Activated CD8-positive, alpha-beta T cell treated with anti-CD3 and anti-CD28 coated beads, Interleukin-2, amount 10 ng/mL, durations not matched to agents 7 days and 5 days (primary cell): ENCODE results near the gene LRRC61. TPM values are rescaled to one million over a fixed set of nuclear protein-coding genes. Genes with fewer than 3 reads are reported as not detected.
"Not testable (repeated sequence)": the region's sequence is repeated elsewhere in the genome, so short reads cannot be mapped to it uniquely, and the experiment has no call there.

ENCODE experiments used
- ATAC-seq: fragments of 150-1000 bp; cut with Tn5 transposase; one replicate; pipeline ENCODE4 v1.10.0; 2021; ENCODE audit warnings: moderate library complexity
- CTCF ChIA-PET: fragments of 350-600 bp; sonication (Branson Sonifier 250); formaldehyde crosslinking; loops from one replicate; lab custom pipeline; 2021; ENCODE audit warnings: antibody characterized with exemption; lab: Charles Lee
- POLR2A ChIA-PET: fragments of 350-600 bp; sonication (Branson Sonifier 250); formaldehyde crosslinking; loops from one replicate; lab custom pipeline; 2021; ENCODE audit warnings: antibody characterized with exemption; lab: Charles Lee
- DNase-seq: peaks from one replicate; pipeline ENCODE4 v3.0.0-alpha.2; 2020
- H3K27ac Mint-ChIP-seq: one replicate; pipeline ENCODE4 v1.8.0; 2021; ENCODE audit warnings: mild to moderate bottlenecking, mixed read lengths
- H3K27me3 Mint-ChIP-seq: one replicate; pipeline ENCODE4 v1.8.0; 2021; ENCODE audit warnings: low read depth, mixed read lengths
- H3K36me3 Mint-ChIP-seq: one replicate; pipeline ENCODE4 v1.8.0; 2021; ENCODE audit warnings: low read depth, mixed read lengths
- H3K4me1 Mint-ChIP-seq: one replicate; pipeline ENCODE4 v1.8.0; 2021; ENCODE audit warnings: low read depth, mixed read lengths
- H3K4me3 Mint-ChIP-seq: one replicate; pipeline ENCODE4 v1.8.0; 2021; ENCODE audit warnings: mild to moderate bottlenecking, mixed read lengths
- H3K9me3 Mint-ChIP-seq: one replicate; pipeline ENCODE4 v1.8.0; 2022; ENCODE audit warnings: mixed read lengths; ENCODE audit not compliant: insufficient read depth
- total RNA-seq, 2 experiments: library from RNA; stranded (reverse); gene quantifications; one replicate each; pipeline ENCODE4 v1.2.3, GENCODE V29; 2021

Gene LRRC61
- total RNA-seq, 2 experiments from 2014 or later = 21.0 to 21.4 TPM

DNA sequence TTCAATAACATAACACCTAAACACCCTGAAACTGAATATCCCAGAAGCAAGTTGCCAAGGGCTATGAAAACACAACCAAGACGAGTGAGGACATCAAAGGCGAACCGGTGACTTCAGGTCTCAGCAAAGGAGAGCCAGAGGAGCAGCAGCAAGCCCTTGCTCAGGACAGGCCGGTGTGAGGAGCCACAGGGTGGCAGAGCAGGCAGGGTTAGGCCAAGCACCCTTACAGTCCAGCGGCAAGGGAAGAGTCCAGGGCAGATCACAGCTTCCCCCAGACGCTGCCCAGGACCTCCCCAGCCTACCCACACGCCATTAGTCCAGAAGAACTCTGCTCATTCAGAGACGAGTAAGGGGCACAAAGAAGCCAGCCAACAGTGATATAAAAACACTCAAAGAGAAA, 27.5 kb upstream of the LRRC61 start:
- H3K36me3 Mint-ChIP-seq, H3K4me1 Mint-ChIP-seq, ATAC-seq, POLR2A ChIA-PET, H3K9me3 Mint-ChIP-seq, H3K27me3 Mint-ChIP-seq, CTCF ChIA-PET, H3K4me3 Mint-ChIP-seq, DNase-seq, H3K27ac Mint-ChIP-seq: not testable (repeated sequence)

DNA sequence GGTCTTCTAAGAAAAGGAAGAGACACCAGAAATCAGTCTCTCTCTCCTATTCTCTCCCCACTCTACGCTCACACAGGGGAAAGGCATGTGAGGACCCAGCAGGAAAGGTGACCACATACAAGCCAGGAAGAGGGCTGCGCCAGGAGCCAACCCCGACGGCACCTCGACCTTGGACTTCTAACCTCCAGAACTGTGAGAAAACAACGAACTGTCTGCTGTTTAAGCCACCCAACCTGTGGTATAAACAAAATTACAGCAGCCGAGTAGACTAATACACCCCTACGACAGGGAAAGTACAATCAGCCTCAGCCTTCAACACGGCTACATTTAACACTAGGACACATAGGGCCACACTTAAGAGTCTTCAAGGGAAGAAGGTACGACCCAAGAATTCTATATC, 26.4 kb upstream of the LRRC61 start:
- H3K27ac Mint-ChIP-seq, H3K4me1 Mint-ChIP-seq, H3K9me3 Mint-ChIP-seq, CTCF ChIA-PET, ATAC-seq, DNase-seq, H3K27me3 Mint-ChIP-seq, POLR2A ChIA-PET, H3K36me3 Mint-ChIP-seq, H3K4me3 Mint-ChIP-seq: not testable (repeated sequence)

DNA sequence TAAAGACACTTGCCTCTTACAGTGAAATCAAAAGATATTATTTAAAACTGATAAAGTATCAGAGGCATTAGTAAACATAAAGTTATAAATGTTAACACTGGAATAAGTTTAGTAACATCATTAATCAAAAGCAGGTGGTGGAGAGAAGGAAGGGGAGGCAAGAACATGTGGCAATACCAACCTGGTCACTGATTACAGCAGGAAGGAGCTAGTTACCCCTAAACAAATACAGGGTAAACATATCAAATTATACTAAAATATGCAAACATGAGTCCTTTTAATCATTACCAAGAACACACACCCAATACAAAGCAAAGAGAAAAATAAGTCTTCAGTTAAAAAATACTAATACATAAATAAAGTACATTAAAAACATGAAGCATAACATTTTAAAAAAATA, 25.2 kb upstream of the LRRC61 start:
- H3K27me3 Mint-ChIP-seq, DNase-seq, H3K4me1 Mint-ChIP-seq, H3K27ac Mint-ChIP-seq, H3K4me3 Mint-ChIP-seq, ATAC-seq, POLR2A ChIA-PET, CTCF ChIA-PET, H3K9me3 Mint-ChIP-seq, H3K36me3 Mint-ChIP-seq: not testable (repeated sequence)

DNA sequence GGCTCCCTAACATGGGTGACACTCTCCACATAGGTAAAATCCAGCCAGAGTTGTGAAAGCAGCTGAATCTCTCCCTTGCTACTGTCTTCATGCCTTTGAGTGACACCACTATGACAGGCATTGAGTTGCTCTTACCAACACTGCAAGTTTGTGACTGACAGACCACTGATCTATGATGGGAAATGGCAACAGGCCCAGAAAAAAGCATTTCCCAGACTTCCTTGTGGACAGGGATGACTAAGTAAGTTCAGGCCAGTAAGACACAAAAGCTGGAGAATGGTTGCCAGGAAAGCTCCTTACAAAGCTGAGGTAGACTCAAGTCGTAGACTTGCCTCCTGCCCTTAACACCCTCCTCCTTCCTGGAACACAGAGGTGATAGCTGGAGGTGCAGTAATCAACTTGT, 20.2 kb upstream of the LRRC61 start:
- H3K4me3 Mint-ChIP-seq, H3K27me3 Mint-ChIP-seq, ATAC-seq, DNase-seq, H3K27ac Mint-ChIP-seq, CTCF ChIA-PET, H3K36me3 Mint-ChIP-seq, H3K9me3 Mint-ChIP-seq, H3K4me1 Mint-ChIP-seq, POLR2A ChIA-PET: not testable (repeated sequence)

DNA sequence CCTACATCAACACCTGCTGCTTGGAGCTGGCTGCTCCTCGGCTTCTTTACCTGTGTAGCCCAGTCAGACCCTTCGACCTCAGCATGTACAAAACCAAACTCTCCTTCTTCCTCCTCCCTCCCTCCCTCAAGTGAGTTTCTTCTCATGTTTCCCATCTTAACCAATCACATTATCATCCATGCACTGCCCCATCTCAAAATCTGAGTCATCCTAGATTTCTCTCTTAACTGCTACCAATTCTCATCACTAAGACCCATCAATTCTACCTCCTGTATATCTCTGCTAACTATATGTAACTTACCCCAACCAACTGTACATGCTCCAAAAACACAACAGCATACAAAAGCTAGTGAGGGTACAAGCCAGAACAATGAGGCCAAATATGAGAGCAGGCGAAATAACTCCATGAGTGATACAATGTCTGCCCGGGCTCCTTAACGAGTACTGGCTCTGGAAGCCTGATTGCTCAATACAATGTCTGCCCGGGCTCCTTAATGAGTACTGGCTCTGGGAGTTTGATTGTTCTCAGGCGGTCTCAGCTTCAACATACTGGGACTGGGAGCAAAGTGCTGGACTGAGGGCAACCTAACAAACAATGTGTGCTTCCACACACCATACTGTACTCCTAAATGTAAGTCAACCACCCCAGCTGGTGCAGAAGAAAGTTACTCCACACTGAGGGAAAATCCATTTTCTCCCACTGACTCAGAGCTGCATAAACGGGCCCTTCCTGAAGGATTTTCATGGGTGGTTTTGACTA, 18.5 kb upstream of the LRRC61 start:
- H3K27me3 Mint-ChIP-seq, H3K27ac Mint-ChIP-seq, H3K4me3 Mint-ChIP-seq, CTCF ChIA-PET, H3K4me1 Mint-ChIP-seq, H3K9me3 Mint-ChIP-seq, ATAC-seq, POLR2A ChIA-PET, DNase-seq, H3K36me3 Mint-ChIP-seq: not testable (repeated sequence)

DNA sequence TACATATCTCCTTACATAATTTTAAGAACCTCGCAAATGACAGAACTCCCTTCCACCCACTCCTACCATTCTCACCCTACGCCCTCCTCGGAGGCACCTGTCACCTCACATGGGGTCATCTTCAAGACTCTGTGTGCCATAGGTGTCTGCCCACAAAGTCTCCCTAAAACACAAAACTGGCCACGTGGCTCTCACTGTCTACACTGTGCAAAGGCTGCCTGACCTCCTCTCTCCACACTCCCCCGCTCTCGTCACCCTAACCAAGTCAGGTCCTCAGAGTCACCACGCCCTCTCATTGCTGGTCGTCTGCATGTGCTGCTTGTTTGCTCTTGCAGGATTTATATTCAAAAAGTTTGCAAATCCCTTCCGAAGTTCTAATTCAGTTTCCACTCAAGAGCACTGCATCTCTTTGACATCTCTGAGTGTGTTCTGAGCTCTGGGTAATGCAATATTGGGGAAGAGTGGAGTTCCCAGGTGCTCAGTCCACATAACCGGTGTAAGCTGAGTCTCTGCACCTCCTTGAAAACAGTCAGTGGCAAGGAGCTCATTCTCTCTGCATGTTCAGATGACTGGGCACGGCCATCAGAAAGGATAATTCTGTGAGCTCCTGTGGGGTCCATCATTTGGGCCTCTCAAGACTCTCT, 17.8 kb upstream of the LRRC61 start:
- ATAC-seq, H3K4me1 Mint-ChIP-seq, DNase-seq, H3K36me3 Mint-ChIP-seq, CTCF ChIA-PET, POLR2A ChIA-PET, H3K4me3 Mint-ChIP-seq, H3K27ac Mint-ChIP-seq, H3K27me3 Mint-ChIP-seq, H3K9me3 Mint-ChIP-seq: not testable (repeated sequence)

DNA sequence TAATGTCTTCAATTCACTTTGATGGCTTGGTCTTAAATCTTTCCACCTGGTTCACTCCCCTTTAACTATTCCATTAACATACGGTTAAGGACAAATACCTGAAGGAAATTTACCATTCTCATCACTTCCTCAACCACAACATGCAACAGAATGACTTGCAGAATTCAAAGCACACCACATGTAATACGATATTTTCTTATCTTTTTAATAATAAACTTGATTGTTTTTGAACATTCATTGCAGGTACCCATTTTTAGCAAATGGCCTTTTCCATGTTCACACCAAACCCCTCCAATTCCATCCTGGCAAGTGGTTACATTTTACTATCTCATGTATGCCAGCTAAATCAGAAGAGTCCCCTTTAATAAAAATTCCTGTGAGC, 17.3 kb upstream of the LRRC61 start:
- H3K4me3 Mint-ChIP-seq, H3K9me3 Mint-ChIP-seq, DNase-seq, H3K4me1 Mint-ChIP-seq, POLR2A ChIA-PET, H3K27ac Mint-ChIP-seq, H3K36me3 Mint-ChIP-seq, CTCF ChIA-PET, H3K27me3 Mint-ChIP-seq, ATAC-seq: not testable (repeated sequence)

DNA sequence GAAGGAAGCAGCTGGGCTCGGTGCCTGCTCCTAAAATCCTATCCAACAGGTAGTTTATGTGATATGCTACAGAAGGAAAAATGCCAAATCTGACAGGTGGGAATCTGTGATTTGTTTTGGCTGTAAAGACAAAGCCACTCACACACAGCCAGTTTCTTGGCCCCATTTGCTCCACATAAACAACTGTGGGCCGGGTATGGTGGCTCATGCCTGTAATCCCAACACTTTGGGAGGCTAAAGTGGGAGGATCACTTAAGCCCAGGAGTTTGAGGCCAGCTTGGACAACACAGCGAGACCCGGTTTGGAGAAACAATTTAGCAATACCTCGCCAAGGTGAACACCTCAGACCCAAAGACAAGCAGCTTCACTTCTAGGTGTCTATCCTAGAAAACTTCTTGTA, 16.8 kb upstream of the LRRC61 start:
- H3K9me3 Mint-ChIP-seq, H3K4me3 Mint-ChIP-seq, ATAC-seq, POLR2A ChIA-PET, H3K36me3 Mint-ChIP-seq, H3K27ac Mint-ChIP-seq, H3K4me1 Mint-ChIP-seq, CTCF ChIA-PET, H3K27me3 Mint-ChIP-seq, DNase-seq: not testable (repeated sequence)

DNA sequence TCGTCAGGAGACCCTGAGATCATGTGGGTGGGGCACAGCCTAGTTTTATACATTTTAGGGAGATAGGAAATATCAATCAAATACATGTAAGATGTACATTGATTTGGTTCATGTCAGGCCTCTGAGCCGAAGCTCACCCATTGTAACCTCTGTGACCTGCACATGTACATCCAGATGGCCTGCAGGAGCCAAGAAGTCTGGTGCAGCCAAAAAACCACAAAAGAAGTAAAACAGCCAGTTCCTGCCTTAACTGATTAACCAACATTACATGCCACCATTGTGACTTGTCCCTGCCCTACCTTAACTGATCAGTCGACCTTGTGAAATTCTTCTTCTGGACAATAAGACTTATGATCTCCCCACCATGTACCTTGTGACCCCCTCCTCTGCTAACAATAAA, 16.0 kb upstream of the LRRC61 start:
- CTCF ChIA-PET = no interaction called here
- ATAC-seq (no peak), DNase-seq (no peak)
- H3K27me3 Mint-ChIP-seq = no peaks in the 10 kb centered on the region
- no peak overlapping the region for H3K27ac Mint-ChIP-seq
- H3K4me1 Mint-ChIP-seq = peaks cover 3% of the 10 kb centered on the region
- H3K36me3 Mint-ChIP-seq = no peaks in the 10 kb centered on the region
- POLR2A ChIA-PET = no interaction called here
- H3K4me3 Mint-ChIP-seq = no peak overlapping the region
- no peaks in the 10 kb centered on the region for H3K9me3 Mint-ChIP-seq

DNA sequence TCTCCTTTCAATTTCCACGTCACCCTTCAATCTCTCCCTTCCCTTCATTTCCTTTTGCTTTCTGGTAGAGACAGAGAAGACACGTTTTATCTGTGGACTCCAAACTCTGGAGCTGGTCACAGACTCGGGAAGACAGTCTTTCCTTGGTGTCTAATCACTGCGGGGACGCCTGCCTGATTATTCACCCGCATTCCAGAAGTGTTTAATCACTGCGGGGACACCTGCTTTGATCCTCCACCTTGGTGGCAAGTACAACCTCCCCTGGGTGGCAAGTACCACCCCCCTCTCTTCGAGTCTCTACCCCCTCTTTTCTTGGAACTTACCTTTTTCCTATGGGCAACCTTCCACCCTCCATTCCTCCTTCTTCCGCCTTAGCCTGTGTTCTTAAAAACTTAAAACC, 15.3 kb upstream of the LRRC61 start:
- POLR2A ChIA-PET = no interaction called here
- Mint-ChIP-seq H3K27ac (no peak overlapping the region), H3K9me3 (no peaks in the 10 kb centered on the region), H3K4me3 (no peak overlapping the region), H3K4me1 (peaks cover 3% of the 10 kb centered on the region), H3K36me3 (no peaks in the 10 kb centered on the region), H3K27me3 (no peaks in the 10 kb centered on the region)
- DNase-seq (no peak), ATAC-seq (no peak)
- CTCF ChIA-PET = no interaction called here

DNA sequence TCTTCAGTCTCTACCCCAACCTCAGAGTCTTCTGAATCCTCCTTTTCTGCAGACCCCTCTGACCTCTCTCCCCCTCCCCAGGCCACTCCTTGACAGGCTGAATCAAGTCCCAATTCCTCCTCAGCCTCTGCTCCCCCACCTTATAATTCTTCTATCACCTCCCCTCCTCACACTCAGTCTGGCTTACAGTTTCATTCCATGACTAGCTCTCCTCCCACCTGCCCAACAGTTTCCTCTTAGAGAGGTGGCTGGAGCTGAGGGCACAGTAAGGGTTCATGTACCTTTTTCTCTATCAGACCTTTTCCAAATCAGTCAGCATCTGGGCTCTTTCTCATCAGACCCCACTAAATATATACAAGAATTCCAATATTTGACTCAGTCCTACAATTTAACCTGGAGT, 14.6 kb upstream of the LRRC61 start:
- peaks cover 3% of the 10 kb centered on the region for H3K4me1 Mint-ChIP-seq
- ATAC-seq = no peak

DNA sequence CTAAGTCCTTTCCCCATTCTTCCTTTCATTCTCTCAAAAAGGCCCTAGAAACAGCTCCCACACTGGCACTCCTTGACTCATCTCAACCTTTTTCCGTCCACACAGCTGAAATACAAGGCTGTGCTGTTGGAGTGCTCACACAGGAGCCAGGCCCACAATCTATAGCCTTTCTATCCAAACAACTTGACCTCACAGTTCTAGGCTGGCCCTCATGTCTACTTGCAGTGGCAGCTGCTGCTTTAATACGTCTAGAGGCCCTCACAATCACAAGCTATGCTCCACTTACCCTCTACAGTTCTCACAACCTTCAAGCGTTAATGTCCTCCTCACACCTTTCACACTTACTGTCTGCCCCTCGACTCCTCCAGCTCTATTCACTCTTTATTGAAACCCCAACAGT, 12.0 kb upstream of the LRRC61 start:
- Mint-ChIP-seq H3K36me3 (no peaks in the 10 kb centered on the region), H3K9me3 (no peaks in the 10 kb centered on the region), H3K4me1 (peaks cover 3% of the 10 kb centered on the region), H3K4me3 (no peak overlapping the region), H3K27ac (no peak overlapping the region), H3K27me3 (no peaks in the 10 kb centered on the region)
- CTCF ChIA-PET = no interaction called here
- POLR2A ChIA-PET = no interaction called here
- no peak for DNase-seq
- no peak for ATAC-seq

More for the DNA sequence above, 14.6 kb upstream of the LRRC61 start:
- Mint-ChIP-seq H3K27ac (no peak overlapping the region), H3K4me3 (no peak overlapping the region), H3K36me3 (no peaks in the 10 kb centered on the region), H3K27me3 (no peaks in the 10 kb centered on the region), H3K9me3 (no peaks in the 10 kb centered on the region)
- POLR2A ChIA-PET = no interaction called here
- CTCF ChIA-PET = interaction anchor here (1.1 kb wide), 1 partner anchor 538 kb away, joined by 3 read pairs; no protein-coding TSS in a partner anchor
- DNase-seq = no peak
